NCI-H187 (cell line): ENCODE measurements around the gene GRAMD1A.
"Not testable (repeated sequence)": the region's sequence is repeated elsewhere in the genome, so short reads cannot be mapped to it uniquely, and the experiment has no call there.

ENCODE experiments used
- DNase-seq, 2 experiments: peaks; one replicate each; lab custom pipeline; 2025; lab: John Stamatoyannopoulos, UW

GRAMD1A gene

GRCh38 chr19:35038623-35039512 is 38.7 kb downstream of the GRAMD1A start:
- no peak for DNase-seq

- DNase-seq = no peak
These were observed 40.0 kb downstream of the GRAMD1A start for GRCh38 chr19:35039881-35040825.

DNA sequence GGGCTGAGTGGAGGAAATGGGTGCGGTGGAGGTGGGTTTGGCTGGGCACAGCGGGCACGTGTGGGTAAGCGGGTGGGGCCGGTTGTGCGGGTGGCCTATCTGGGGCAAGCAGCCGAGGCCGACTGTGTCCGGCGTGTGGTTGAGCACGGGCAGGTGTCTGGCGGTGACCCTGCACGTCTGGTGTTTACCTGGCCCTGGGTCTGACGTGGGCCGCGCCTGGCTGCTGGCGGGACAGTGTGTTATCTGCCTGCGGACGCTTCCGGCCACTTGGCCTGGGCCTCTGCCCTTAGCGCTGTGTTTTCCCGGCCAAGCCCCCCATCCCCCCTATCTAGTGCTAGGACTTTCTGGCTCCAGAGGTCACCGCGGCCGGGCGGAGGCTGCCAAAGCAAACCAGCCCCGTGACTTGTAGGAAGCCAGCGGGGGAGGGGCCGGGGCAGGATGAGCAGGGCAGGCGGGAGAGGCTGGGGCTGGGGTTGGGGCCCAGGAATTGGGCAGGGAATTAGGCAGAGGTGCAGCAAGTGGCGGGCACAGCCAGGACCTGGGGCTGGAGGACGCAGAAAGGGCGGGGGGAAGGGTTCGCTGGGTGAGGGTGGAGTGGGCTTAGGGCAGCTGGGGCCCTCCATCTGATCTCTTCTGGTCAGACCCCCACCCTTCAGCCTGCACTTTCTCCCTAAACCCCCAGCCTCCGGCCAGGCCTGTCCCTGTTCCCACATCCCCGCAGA is 40.9 kb downstream of the GRAMD1A start:
- DNase-seq = no peak

- no peak for DNase-seq
These were observed 41.5 kb downstream of the GRAMD1A start, which contains the start of gene HPN for GRCh38 chr19:35041548-35042055. TSS of gene HPN (plus strand) at chr19:35041721. CDS start at chr19:35042507, 786 bp downstream.

DNA sequence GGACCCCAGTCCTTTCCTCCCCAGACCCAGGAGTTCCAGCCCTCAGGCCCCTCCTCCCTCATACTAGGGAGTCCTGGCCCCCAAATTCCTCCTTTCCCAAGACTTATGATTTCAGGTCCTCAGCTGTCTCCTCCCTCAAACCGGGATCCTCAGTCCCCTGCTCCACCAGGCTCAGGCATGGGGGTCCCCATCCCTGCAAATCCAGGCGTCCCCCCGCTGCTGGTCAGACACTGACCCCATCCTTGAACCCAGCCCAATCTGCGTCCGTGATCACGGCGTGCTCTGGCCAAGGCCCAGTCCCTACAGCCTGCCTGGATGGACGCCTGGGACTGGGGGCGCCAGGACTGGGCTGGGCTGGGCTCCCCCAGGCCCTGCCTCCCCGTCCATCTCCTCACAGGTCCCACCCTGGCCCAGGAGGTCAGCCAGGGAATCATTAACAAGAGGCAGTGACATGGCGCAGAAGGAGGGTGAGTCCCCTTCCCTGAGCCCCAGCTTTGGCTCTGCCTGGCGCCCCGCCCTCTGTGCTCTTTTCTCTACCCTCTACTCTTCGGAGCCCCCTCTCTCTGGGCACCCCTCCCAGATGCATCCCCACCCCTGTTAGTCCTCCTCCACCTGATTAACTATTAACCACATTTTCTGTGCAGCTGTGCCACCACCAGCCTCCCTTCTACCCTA is 42.1 kb downstream of the GRAMD1A start:
- no peak for DNase-seq

DNA sequence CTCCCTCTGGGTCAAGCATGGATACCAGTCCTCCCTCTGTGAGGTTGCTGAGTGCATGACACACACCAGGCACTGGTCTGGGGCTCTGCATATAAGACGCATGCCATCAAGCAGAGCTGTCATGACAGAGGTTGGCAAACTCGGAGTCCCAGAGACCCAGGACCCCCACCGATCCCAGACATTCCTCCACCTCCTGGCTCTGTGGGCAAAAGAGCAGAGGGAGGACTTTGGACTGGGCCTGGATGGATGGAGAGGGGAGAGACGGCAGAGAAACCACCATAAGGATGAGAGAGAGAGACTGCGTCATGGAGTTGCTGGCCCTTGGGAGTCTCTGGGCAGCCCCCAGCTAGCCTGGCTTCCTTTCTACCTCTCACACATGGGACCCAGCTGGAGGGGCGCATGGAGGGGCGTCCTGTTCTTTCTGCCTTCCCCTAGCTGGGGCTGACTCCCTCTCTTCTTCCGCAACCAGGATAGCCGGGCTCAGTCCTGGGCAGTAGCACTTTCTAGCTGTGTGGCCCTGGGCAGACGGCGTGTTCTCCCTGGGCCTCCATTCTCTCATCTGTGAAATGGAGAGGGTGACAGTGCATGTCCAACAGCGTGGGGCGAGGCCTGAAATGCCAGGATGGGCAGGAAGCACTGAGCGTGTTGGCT is 43.0 kb downstream of the GRAMD1A start:
- no peak for DNase-seq

DNA sequence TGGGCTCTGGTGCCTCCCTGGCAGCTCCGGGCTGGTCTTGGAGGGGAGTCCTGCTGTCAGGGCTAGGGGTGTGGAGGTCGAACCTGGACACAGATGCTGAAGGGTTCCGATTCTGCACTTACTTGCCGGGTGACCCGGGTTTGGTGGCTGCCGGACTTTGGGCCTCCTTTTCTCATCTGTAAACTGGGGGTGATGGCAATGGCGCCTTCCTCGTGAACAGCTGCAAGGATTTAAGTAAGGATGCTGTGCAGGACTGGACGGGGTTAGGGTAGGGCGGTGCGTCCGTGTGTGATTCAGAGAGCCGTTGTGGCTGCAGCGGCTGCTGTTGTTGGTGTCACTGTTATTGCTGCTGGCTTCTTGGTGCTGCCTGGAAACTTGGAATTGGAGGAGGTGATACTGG is 43.8 kb downstream of the GRAMD1A start:
- no peak for DNase-seq

DNA sequence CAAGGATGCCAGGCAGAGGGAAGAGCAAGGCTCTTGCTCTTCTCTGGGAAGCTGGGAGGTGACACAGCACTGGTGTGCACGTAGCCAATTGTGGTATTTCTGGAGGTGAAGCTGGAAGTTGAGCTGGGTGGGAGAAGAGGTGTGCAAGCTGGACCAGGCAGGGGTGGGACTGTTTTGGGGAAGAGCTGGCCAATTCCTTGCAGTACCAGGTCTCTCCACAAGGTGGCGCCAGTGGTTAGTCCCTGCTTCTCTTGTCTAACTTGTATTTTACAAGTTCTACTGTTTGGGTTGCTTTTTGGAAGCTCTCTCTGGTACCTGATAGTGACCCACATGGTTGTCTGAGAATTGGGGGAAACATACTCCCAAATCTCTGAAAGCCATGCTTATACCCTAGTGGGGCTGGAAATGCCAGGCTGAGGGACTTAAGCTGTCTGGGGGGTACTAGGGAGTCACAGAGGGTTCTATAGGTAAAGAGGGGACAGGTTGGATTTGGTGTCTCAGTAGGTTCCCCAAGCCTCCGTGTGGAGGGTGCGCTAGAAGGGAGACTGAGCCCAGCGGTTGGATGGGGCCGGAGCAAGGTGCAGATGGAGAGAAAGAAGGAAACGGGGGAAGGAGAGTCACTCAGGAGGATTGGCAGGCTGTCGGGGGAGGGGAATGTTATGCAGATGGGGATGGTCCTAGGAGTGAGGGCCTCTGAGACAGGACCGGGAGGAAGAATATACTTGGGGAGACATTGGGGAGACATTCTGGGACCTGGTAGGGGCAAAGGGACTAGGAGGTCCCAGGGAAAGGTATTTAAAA is 44.4 kb downstream of the GRAMD1A start:
- no peak for DNase-seq

DNA sequence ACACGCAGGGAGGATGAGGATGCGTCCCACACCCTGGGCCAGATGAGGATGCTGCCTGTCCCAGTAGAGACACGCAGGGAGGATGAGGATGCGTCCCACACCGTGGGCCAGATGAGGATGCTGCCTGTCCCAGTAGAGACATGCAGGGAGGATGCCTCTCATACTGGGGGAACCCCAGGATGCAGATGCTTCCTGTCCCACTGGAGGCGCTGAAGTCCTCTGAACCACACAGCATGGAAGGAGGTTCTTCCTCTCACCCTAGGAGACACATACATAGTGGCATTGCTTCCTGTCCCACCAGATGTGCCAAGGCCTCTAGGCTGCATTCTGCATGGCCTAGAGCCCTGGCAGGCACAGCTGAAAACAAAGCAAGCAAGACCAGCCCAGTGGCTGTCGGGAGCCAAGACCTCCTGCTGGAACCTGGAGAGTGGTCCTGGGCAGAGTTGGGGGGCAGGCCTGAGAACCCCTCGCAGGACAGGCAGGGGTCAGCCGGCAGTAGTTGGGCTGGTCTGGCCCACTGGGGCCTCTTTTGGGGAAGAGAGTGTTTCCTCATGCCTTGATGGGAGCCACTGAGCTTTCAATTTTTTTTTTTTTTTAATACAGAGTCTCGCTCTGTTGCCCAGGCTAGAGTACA is 45.7 kb downstream of the GRAMD1A start:
- no peak for DNase-seq

- DNase-seq = no peak
These were observed 46.3 kb downstream of the GRAMD1A start for GRCh38 chr19:35046461-35046860.

DNA sequence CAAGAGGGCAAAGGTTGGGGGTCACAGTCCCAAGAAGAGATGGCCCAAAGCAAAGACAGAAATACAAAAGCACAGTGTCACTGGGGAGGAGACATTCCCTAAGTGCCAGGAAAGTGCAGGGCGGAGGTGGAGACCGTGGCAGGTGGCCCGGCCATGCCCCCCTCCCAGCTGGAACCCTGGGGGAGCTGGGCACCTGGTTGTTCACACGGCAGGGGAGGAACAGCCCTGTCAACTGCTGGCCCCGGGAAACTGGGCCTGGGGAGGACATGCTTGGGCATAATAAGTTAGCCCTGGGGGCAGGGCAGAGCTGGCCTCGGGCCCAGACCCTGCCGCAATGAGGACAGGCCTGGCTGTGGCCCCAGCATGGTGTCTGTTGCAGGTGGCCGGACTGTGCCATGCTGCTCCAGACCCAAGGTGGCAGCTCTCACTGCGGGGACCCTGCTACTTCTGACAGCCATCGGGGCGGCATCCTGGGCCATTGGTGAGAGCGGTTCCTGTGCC is 48.8 kb downstream of the GRAMD1A start:
- DNase-seq = no peak

DNA sequence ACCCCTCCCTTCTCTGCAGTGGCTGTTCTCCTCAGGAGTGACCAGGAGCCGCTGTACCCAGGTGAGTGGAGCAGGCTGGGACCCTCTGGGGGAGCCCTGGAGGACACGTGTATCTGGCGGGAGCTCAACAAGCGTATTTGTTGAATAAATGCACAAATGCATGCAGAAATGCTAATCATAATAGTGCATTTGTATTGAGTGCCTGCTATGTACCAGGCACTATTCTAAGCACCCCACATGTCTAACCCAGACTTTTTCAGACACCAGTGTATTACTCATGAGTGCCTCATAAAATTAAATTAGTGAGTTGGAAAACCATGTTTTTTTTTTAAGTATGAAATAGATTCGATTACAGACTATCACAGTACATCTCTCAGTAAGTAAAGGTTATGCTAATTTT is 49.3 kb downstream of the GRAMD1A start:
- DNase-seq = no peak

GRCh38 chr19:35050662-35051061 is 50.5 kb downstream of the GRAMD1A start:
- DNase-seq = not testable (repeated sequence)

DNA sequence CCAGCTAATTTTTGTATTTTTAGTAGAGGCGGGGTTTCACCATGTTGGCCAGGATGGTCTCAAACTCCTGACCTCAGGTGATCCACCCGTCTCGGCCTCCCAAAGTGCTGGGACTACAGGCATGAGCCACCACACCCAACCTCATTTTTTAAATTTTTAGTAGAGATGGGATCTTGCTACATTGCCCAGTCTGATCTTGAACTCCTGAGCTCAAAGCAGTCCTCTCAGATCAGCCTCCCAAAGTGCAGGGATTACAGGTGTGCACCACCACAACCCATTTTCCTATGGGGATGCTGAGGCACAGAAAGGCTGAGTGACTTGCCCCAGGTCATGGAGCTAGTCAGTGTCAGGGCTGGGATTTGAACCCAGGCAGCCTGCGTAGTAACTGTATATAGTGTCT is 51.1 kb downstream of the GRAMD1A start:
- DNase-seq = not testable (repeated sequence)

- no peak for DNase-seq
These were observed 51.7 kb downstream of the GRAMD1A start for GRCh38 chr19:35051796-35052195.

- no peak for DNase-seq
These were observed 52.6 kb downstream of the GRAMD1A start for GRCh38 chr19:35052599-35053190.

DNA sequence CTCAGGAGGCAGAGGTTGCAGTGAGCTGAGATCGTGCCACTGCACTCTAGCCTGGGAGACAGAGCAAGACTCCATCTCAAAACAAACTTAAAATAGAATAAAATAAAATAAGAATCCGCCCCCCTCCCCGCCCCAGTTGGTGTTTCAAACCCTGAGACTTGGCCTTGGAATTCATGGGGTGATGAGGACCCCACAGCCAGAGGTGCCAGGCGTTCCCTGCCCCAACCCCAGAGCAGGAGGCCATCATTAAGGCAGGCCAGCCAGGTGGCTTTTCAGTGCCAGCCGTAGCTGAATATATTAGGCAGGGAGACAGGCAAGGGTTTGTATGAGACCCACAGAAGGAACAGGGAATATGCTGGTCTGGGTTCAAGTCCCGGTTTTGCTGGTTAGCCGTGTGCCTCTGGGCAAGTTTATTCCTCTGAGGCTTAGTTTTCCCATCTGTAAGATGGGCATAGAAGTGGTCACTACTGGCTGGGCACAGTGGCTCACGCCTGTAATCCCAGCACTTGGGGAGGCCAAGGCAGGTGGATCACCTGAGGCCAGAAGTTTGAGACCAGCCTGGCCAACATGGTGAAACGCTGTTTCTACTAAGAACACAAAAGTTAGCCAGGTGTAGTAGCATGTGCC is 53.7 kb downstream of the GRAMD1A start:
- no peak for DNase-seq

- no peak for DNase-seq
These were observed 54.5 kb downstream of the GRAMD1A start for GRCh38 chr19:35054626-35055025.
